HEK293 (cell line): ENCODE results near the gene USE1.

Experiments used
- CTCF ChIA-PET: fragments of 350-600 bp; formaldehyde crosslinking; extraction: SDS; loops from one replicate; lab custom pipeline; 2021; ENCODE audit warnings: antibody characterized with exemption; lab: Yijun Ruan, JAX
- POLR2A ChIA-PET: fragments of 300-600 bp; formaldehyde crosslinking; extraction: SDS; loops from one replicate; lab custom pipeline; 2020; ENCODE audit warnings: antibody characterized with exemption, inconsistent platforms; lab: Yijun Ruan, JAX
- H3K27ac ChIP-seq: fragments of 200-500 bp; sonication (Bioruptor generic); 2 replicates; pipeline ENCODE4 v1.5.1; 2014; ENCODE audit warnings: low read depth, low read length, control low read depth, inconsistent platforms; ENCODE audit errors: extremely low read depth
- H3K36me3 ChIP-seq, 2 experiments: fragments of 200-500 bp in 1 of 2; sonication (Bioruptor generic) in 1 of 2; 1 replicate in 1 of 2; 2 replicates in 1 of 2; pipeline ENCODE4 v1.5.1; 2014 to 2017; ENCODE audit warnings: inconsistent platforms in 2 of 2, low read length in 2 of 2; ENCODE audit not compliant: control insufficient read depth in 2 of 2, insufficient read depth in 1 of 2
- H3K4me1 ChIP-seq: fragments of 200-500 bp; sonication (Bioruptor generic); 2 replicates; pipeline ENCODE4 v1.5.1; 2014; ENCODE audit warnings: mild to moderate bottlenecking, low read length, inconsistent platforms; ENCODE audit not compliant: control insufficient read depth, insufficient read depth
- H3K4me3 ChIP-seq: 2 replicates; pipeline ENCODE4 v1.5.1; 2011; ENCODE audit warnings: low read depth, mild to moderate bottlenecking, control low read depth, low read length, moderate library complexity
- H3K9me3 ChIP-seq: fragments of 200-500 bp; sonication (Bioruptor generic); 2 replicates; pipeline ENCODE4 v1.5.1; 2014; ENCODE audit warnings: low read depth, low read length, inconsistent platforms; ENCODE audit not compliant: control insufficient read depth, insufficient read depth
- GLI2 ChIP-seq: fragments of 450-650 bp; formaldehyde crosslinking; IDR thresholded peaks from 2 replicates; pipeline ENCODE4; 2017; ENCODE audit warnings: missing biosample characterization, missing genetic modification characterization, low read depth, borderline replicate concordance
- MEIS1 ChIP-seq: sonication (generic); formaldehyde crosslinking; IDR thresholded peaks from 2 replicates; pipeline ENCODE4 v1.8.1; 2022; ENCODE audit warnings: missing genetic modification reagents, mild to moderate bottlenecking, borderline replicate concordance
- PRDM1 ChIP-seq: fragments of 450-650 bp; formaldehyde crosslinking; IDR thresholded peaks from 2 replicates; pipeline ENCODE4; 2016; ENCODE audit warnings: missing biosample characterization, missing genetic modification characterization
- PRDM10 ChIP-seq: fragments of 450-650 bp; formaldehyde crosslinking; IDR thresholded peaks from 2 replicates; pipeline ENCODE4 v1.5.1; 2016; ENCODE audit warnings: missing biosample characterization, missing genetic modification characterization
- SALL2 ChIP-seq: fragments of 450-650 bp; formaldehyde crosslinking; IDR thresholded peaks from 2 replicates; pipeline ENCODE4 v1.5.0; 2017; ENCODE audit warnings: missing biosample characterization, mild to moderate bottlenecking, missing genetic modification characterization, borderline replicate concordance
- SP2 ChIP-seq: fragments of 450-650 bp; formaldehyde crosslinking; IDR thresholded peaks from 2 replicates; pipeline ENCODE4 v1.5.1; 2016; ENCODE audit warnings: missing biosample characterization, missing genetic modification characterization
- SP3 ChIP-seq: fragments of 450-650 bp; formaldehyde crosslinking; IDR thresholded peaks from 2 replicates; pipeline ENCODE4 v1.5.1; 2016; ENCODE audit warnings: missing biosample characterization, missing genetic modification characterization
- SP7 ChIP-seq: fragments of 450-650 bp; formaldehyde crosslinking; IDR thresholded peaks from 2 replicates; pipeline ENCODE4 v1.5.1; 2016; ENCODE audit warnings: missing biosample characterization, missing genetic modification characterization
- ZBTB48 ChIP-seq: fragments of 450-650 bp; formaldehyde crosslinking; IDR thresholded peaks from 2 replicates; pipeline ENCODE4 v1.5.1; 2016; ENCODE audit warnings: missing biosample characterization, missing genetic modification characterization
- ZBTB8A ChIP-seq: fragments of 450-650 bp; formaldehyde crosslinking; IDR thresholded peaks from 2 replicates; pipeline ENCODE4 v1.5.1; 2016; ENCODE audit warnings: missing biosample characterization, missing genetic modification characterization
- ZFP69B ChIP-seq: fragments of 450-650 bp; formaldehyde crosslinking; IDR thresholded peaks from 2 replicates; pipeline ENCODE4 v1.5.1; 2016; ENCODE audit warnings: missing biosample characterization, missing genetic modification characterization
- ZNF121 ChIP-seq: fragments of 450-650 bp; formaldehyde crosslinking; IDR thresholded peaks from 2 replicates; pipeline ENCODE4 v1.5.1; 2016; ENCODE audit warnings: missing biosample characterization, missing genetic modification characterization
- ZNF157 ChIP-seq: fragments of 450-650 bp; formaldehyde crosslinking; IDR thresholded peaks from 2 replicates; pipeline ENCODE4 v1.5.1; 2016; ENCODE audit warnings: missing biosample characterization, missing genetic modification characterization
- ZNF184 ChIP-seq: fragments of 450-650 bp; IDR thresholded peaks from 2 replicates; pipeline ENCODE4 v1.5.1; 2018; ENCODE audit warnings: missing biosample characterization, mild to moderate bottlenecking, missing genetic modification characterization
- ZNF394 ChIP-seq: fragments of 450-650 bp; formaldehyde crosslinking; IDR thresholded peaks from 2 replicates; pipeline ENCODE4 v1.5.1; 2016; ENCODE audit warnings: missing biosample characterization, missing genetic modification characterization, mild to moderate bottlenecking, moderate library complexity, borderline replicate concordance
- ZNF449 ChIP-seq: fragments of 450-650 bp; formaldehyde crosslinking; IDR thresholded peaks from 2 replicates; pipeline ENCODE4 v1.5.1; 2017; ENCODE audit warnings: missing biosample characterization, mild to moderate bottlenecking, missing genetic modification characterization, moderate library complexity
- ZNF510 ChIP-seq: fragments of 450-650 bp; formaldehyde crosslinking; IDR thresholded peaks from 2 replicates; pipeline ENCODE4 v1.5.1; 2018; ENCODE audit warnings: mild to moderate bottlenecking, missing genetic modification characterization, missing biosample characterization; ENCODE audit not compliant: insufficient replicate concordance
- ZNF645 ChIP-seq: fragments of 450-650 bp; formaldehyde crosslinking; IDR thresholded peaks from 2 replicates; pipeline ENCODE4; 2016; ENCODE audit warnings: missing biosample characterization, missing genetic modification characterization
- ZNF837 ChIP-seq: fragments of 450-650 bp; formaldehyde crosslinking; IDR thresholded peaks from 2 replicates; pipeline ENCODE4 v1.5.1; 2016; ENCODE audit warnings: missing biosample characterization, missing genetic modification characterization
- TF ChIP-seq, protein P1 (sequence below): fragments of 450-650 bp; formaldehyde crosslinking; IDR thresholded peaks from 2 replicates; pipeline ENCODE4 v1.5.1; 2016; ENCODE audit warnings: missing biosample characterization, missing genetic modification characterization
- TF ChIP-seq, protein P2 (sequence below): fragments of 450-650 bp; IDR thresholded peaks from 2 replicates; pipeline ENCODE4 v1.5.1; 2018; ENCODE audit warnings: missing biosample characterization, mild to moderate bottlenecking, missing genetic modification characterization
- TF ChIP-seq, protein P3 (sequence below): sonication (generic); formaldehyde crosslinking; IDR thresholded peaks from 2 replicates; pipeline ENCODE4 v1.8.1; 2022; ENCODE audit warnings: mild to moderate bottlenecking, moderate library complexity, missing genetic modification reagents
- TF ChIP-seq, protein P4 (sequence below): fragments of 450-650 bp; formaldehyde crosslinking; IDR thresholded peaks from 2 replicates; pipeline ENCODE4 v1.5.1; 2016; ENCODE audit warnings: missing biosample characterization, missing genetic modification characterization

The USE1 gene

DNA sequence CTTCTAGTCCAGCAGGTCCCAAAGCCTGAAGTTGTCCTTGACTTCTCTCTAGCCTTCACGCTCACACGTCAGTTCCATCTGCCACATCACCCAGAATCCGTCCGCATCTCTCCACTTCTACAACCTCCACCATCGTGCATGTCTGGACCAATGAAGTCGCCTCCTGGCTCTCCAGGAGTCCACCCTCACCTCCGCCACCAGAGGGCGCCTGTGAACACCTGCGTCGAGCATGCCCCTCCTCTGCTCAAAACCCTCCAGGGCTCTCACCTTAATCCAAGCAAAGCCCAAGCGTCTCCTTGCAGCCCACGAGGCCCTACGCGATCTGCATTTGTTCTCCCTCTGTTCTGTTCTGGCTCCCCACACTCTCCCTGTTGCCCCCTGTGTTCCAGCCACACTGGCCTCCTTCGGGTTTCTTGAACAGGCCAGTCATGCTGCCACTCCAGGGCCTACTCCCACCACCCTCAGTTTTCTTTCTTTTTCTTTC is 45.7 kb downstream of the USE1 start:
- H3K9me3 ChIP-seq: no peaks in the 10 kb centered on the region
- H3K4me3 ChIP-seq: no peak overlapping the region
- POLR2A ChIA-PET: interaction anchor here (0.6 kb wide), 1 partner anchor 24 kb away, joined by 3 read pairs; no protein-coding TSS in a partner anchor
- no peaks in the 10 kb centered on the region for H3K36me3 ChIP-seq
- H3K27ac ChIP-seq: peak overlapping the region; percentile 38; the same call in 1 of the 2 replicates
- CTCF ChIA-PET: interaction anchor here (0.6 to 3.1 kb wide), 17 partner anchors 8 to 1903 kb away, joined by 3 to 26 read pairs (median 3); partner anchors contain the start of genes OCEL1 and USE1
- no peaks in the 10 kb centered on the region for H3K4me1 ChIP-seq
- TF ChIP-seq SP7 (peak; percentile 51), ZNF837 (no peak), ZNF121 (no peak), ZNF184 (tag by site-specific recombination) (no peak), SALL2 (no peak), PRDM10 (tag by site-specific recombination) (no peak), ZFP69B (tag by site-specific recombination) (peak; percentile 18; the same call in 1 of the 2 replicates), SP2 (tag by site-specific recombination) (no peak), ZNF510 (no peak), SP3 (tag by site-specific recombination) (no peak), PRDM1 (tag by site-specific recombination) (no peak), GLI2 (tag by site-specific recombination) (no peak), ZBTB8A (tag by site-specific recombination) (peak; percentile 72), ZNF157 (tag by site-specific recombination) (no peak), ZNF394 (tag by site-specific recombination) (0 out of 2 replicates have a peak, but pooled peaks have one; percentile 29), ZNF449 (tag by site-specific recombination) (peak; percentile 24; the same call in 1 of the 2 replicates), ZNF645 (tag by site-specific recombination) (no peak), MEIS1 (CRISPR knock-in tag) (no peak), ZBTB48 (tag by site-specific recombination) (0 out of 2 replicates have a peak, but pooled peaks have one; percentile 22)
- TF ChIP-seq, protein P1, sequence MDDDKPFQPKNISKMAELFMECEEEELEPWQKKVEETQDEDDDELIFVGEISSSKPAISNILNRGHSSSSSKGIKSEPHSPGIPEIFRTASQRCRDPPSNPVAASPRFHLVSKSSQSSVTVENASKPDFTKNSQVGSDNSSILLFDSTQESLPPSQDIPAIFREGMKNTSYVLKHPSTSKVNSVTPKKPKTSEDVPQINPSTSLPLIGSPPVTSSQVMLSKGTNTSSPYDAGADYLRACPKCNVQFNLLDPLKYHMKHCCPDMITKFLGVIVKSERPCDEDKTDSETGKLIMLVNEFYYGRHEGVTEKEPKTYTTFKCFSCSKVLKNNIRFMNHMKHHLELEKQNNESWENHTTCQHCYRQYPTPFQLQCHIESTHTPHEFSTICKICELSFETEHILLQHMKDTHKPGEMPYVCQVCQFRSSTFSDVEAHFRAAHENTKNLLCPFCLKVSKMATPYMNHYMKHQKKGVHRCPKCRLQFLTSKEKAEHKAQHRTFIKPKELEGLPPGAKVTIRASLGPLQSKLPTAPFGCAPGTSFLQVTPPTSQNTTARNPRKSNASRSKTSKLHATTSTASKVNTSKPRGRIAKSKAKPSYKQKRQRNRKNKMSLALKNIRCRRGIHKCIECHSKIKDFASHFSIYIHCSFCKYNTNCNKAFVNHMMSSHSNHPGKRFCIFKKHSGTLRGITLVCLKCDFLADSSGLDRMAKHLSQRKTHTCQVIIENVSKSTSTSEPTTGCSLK (tag by site-specific recombination): no peak
- TF ChIP-seq, protein P2, sequence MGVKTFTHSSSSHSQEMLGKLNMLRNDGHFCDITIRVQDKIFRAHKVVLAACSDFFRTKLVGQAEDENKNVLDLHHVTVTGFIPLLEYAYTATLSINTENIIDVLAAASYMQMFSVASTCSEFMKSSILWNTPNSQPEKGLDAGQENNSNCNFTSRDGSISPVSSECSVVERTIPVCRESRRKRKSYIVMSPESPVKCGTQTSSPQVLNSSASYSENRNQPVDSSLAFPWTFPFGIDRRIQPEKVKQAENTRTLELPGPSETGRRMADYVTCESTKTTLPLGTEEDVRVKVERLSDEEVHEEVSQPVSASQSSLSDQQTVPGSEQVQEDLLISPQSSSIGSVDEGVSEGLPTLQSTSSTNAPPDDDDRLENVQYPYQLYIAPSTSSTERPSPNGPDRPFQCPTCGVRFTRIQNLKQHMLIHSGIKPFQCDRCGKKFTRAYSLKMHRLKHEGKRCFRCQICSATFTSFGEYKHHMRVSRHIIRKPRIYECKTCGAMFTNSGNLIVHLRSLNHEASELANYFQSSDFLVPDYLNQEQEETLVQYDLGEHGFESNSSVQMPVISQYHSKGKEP: no peak
- TF ChIP-seq, protein P3, sequence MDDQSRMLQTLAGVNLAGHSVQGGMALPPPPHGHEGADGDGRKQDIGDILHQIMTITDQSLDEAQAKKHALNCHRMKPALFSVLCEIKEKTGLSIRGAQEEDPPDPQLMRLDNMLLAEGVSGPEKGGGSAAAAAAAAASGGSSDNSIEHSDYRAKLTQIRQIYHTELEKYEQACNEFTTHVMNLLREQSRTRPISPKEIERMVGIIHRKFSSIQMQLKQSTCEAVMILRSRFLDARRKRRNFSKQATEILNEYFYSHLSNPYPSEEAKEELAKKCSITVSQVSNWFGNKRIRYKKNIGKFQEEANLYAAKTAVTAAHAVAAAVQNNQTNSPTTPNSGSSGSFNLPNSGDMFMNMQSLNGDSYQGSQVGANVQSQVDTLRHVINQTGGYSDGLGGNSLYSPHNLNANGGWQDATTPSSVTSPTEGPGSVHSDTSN (CRISPR knock-in tag): no peak
- TF ChIP-seq, protein P4, sequence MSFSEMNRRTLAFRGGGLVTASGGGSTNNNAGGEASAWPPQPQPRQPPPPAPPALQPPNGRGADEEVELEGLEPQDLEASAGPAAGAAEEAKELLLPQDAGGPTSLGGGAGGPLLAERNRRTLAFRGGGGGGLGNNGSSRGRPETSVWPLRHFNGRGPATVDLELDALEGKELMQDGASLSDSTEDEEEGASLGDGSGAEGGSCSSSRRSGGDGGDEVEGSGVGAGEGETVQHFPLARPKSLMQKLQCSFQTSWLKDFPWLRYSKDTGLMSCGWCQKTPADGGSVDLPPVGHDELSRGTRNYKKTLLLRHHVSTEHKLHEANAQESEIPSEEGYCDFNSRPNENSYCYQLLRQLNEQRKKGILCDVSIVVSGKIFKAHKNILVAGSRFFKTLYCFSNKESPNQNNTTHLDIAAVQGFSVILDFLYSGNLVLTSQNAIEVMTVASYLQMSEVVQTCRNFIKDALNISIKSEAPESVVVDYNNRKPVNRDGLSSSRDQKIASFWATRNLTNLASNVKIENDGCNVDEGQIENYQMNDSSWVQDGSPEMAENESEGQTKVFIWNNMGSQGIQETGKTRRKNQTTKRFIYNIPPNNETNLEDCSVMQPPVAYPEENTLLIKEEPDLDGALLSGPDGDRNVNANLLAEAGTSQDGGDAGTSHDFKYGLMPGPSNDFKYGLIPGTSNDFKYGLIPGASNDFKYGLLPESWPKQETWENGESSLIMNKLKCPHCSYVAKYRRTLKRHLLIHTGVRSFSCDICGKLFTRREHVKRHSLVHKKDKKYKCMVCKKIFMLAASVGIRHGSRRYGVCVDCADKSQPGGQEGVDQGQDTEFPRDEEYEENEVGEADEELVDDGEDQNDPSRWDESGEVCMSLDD (tag by site-specific recombination): no peak
